ENCODE results near the gene MB21D2.

DNA sequence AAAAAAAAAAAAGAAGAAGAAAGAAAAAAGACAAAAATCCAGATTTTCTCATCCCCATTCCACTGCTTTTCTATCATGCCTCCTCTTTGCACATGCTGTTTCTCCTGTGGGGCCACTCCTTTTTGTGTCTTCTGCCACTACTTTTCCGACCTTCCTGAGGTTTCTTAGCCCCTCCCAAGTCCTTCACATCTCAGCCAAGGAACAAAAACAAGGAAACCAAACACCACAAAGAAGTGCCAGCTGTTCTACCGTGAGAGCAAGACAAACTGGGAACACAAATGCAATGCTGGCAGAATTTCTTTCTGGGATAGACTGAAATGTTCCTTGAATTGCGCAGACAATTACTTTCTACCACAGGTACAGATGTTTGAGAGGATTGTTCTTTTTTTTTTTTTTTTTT lies 83.2 kb downstream of the MB21D2 start:
- no peak for TF ChIP-seq POLR2A (IDR thresholded peaks at IDR 0.05)
- TF ChIP-seq, protein P1, sequence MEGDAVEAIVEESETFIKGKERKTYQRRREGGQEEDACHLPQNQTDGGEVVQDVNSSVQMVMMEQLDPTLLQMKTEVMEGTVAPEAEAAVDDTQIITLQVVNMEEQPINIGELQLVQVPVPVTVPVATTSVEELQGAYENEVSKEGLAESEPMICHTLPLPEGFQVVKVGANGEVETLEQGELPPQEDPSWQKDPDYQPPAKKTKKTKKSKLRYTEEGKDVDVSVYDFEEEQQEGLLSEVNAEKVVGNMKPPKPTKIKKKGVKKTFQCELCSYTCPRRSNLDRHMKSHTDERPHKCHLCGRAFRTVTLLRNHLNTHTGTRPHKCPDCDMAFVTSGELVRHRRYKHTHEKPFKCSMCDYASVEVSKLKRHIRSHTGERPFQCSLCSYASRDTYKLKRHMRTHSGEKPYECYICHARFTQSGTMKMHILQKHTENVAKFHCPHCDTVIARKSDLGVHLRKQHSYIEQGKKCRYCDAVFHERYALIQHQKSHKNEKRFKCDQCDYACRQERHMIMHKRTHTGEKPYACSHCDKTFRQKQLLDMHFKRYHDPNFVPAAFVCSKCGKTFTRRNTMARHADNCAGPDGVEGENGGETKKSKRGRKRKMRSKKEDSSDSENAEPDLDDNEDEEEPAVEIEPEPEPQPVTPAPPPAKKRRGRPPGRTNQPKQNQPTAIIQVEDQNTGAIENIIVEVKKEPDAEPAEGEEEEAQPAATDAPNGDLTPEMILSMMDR (IDR thresholded peaks at IDR 0.05), result no peak
- no peak for TF ChIP-seq POLR2AphosphoS5 (IDR thresholded peaks at IDR 0.05)
